HG03175 (cell line): ENCODE results near the gene RAN.
"Not testable (repeated sequence)": the region's sequence is repeated elsewhere in the genome, so short reads cannot be mapped to it uniquely, and the experiment has no call there.

Experiments used
- ATAC-seq: cut with Tn5 transposase; IDR thresholded peaks from one replicate; pipeline ENCODE4 v1.9.1; 2021; ENCODE audit warnings: mild to moderate bottlenecking, moderate library complexity; ENCODE audit not compliant: unreplicated experiment

RAN gene

DNA sequence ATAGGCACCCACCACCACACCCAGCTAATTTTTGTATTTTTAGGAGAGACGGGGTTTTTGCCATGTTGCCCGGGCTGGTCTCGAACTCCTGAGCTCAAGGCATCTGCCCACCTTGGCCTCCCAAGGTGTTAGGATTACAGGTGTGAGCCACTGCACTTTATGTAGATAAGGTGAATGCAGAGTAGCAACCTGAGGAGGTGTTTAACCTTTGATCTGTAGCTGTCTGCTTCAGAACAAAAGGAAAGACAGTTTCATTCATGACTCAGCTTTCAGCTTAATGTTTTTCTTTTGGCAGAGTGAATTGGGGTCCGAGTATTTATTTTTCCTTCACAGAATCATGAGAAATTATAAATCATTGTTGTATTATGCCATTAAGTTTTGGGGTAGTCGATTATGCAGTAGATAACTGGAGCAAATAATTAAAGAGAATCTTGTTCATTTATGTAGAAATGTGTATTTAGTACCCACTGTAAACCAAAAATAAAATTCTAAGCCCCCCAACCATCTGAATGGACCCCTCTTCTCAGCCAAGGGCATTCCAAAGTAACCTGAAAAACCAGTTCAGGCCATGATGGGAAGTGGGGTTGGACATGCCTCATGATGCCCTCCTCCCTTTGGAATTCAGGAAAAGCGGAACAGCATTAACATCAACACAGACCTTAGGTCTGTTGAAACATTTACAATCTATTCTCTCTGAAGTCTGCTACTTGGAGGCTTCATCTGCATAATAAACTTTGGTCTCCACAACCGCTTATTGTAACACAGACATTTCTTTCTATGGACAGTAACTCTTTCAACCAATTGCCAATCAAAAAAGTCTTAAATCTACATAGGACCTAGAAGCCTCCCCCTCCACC is 22.1 kb upstream of the RAN start:
- ATAC-seq, result no peak

DNA sequence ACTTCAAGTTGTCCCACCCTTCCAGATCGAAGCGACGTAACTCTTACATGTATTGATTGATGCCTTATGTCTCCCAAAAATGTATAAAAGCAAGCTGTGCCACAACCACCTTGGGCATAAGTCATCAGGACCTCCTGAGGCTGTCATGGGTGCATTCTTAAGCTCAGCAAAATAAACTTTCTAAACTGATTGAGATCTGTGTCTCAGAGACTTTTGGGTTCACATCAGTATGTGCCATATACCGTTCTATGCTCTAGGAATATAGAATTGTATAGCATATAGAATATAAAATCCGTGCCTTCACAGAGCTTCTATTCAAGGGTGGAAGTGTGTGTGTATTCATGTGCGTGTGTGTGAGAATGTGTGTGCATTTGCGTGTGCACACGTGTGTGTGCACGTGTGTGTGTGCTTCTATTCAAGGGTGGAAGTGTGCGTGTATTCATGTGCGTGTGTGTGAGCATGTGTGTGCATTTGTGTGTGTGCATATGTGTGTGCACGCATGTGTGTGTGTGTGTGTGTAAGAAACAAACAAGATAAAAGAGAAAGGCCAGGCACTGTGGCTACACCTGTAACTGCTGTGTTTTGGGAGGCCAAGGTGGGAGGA is 21.3 kb upstream of the RAN start:
- no peak for ATAC-seq

DNA sequence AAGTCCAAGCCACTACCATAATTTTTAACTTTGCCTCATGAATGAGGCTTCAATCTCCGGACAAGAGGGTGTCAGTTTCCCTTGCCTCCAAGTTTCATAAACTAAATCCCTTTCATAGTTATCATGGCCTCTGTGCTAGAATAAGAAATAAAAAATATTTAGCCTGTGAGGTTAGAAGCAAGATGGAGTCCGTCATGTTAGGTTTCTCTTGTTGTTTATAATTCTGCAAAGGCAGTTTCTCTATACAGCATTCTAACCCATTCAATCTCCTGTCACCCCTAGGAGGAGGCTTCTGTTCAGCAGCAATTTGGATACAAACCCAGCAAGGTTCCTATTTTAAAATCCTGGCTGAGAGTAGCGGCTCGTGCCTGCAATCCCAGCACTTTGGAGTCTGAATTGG is 15.8 kb upstream of the RAN start:
- no peak for ATAC-seq

DNA sequence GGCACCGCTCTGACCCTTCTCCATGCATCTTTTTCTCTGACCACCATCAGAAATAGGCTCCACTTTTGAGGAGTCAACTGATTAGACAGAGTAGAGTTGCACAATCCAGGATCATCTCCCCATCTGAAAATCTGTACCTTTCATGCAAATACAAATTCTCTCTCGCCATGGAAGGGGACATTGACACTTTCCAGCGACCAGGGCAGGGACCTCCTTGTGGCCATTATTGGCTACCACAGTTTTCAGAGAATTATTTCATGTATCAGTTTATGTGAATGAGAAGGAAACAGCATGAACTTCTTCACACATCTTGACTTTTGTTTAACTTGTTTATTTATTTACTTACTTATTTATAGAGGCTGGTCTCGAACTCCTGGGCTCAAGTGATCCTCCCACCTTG is 13.8 kb upstream of the RAN start:
- no peak for ATAC-seq

DNA sequence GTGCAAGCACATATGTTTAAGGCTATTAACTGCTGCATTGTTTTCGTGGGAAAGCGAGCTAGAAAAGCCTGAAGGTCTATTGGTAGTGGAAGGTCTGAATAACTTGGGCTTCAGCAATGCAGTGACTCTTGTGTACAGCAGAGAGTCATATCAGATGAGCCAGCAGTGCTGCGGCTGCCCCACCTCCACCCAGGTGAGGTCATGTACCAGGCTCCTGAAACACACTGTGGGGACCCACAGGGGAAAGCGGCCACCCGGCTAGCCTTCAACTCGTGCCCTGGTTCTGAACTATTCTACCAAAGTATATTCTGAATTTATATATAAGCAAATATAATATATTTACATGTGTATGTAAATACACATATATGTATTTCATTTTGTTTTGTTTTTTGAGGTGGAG is 12.7 kb upstream of the RAN start:
- ATAC-seq, result no peak

DNA sequence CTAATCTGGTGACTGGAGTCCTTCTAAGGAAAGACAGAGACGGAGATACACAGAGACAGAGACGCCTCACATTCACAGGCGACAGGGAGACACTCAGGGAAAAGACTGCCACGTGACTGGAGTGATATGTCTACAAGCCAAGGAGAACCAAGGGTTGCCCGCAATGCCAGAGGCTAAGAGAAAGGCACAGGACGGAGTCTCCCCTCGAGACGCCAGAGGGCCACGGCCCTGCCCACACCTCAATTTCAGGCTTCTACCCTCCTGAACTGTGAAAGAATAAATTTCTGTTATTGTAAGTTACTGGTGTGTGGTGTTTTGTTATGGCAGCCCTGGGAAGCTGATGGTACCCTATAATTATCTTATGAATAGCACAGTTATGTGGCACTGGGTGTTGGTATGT is 11.6 kb upstream of the RAN start:
- ATAC-seq, result no peak

DNA sequence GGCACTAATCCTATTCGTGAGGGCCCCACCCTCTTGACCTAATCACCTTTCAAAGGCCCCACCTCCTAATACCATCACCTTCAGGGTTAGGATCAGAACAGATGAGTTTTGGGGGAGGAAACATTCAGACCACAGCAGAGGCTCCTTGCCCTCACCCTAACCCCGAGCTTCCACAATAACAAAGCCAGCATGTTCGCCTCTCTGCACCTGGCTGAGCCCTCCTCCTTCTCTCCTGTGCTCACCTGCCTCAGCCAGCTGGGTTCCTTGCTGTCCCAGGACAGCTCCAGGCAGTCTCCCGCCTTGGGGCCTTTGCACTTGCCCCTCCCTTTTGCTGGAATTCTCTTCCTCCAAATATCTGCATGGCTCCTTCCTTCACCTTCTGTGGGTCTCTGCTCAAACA is 9.7 kb upstream of the RAN start:
- ATAC-seq, result no peak

DNA sequence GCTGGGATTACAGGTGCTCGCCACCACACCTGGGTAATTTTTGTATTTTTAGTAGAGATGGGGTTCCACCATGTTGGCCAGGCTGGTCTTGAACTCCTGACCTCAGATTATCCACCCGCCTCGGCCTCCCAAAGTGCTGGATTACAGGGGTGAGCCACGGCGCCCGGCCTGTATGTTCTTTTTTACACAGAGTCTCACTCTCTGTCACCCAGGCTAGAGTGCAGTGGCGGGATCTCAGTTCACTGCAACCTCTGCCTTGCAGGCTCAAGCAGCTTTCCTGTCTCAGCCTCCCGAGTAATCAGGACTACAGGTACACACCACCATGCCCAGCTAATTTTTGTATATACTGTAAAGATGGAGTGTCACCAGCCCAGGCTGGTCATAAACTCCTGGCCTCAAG is 9.1 kb upstream of the RAN start:
- not testable (repeated sequence) for ATAC-seq

DNA sequence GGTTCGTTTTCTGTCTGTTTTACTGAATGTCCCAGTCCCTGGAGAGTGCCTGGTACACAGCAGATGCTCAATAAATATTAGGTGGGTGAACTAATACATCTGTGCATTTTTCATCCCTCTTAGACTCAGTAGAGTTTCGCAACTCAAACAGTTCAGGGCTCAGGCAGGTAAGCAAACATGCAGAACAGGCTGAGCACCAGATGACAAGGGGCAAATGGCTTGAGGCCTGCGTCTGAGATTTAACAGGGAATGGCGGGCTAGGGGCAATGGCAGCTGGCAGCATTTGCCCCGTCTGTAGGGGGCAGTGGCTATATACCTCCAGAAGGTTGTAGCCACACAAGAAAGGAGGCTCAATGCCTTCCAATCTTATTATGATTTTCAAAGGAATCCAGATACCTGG is 8.6 kb upstream of the RAN start:
- no peak for ATAC-seq

DNA sequence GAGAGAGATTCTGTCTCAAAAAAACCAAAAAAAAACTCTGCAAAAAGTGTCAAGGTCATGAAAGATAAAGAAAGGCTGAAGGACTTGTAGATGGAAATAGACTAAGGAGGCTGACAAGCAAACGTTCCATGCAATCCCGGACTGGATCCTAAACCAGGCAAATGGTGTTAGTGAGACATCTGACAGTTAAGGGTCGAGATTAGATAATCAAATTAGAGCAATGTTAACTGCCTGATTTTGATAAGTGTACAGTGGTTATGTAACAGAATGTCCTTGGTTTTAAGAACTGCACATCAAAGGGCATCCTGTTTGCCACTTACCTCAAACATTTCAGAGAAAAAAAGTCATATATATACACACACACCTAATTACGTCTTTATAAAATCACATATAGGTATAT is 3.5 kb upstream of the RAN start:
- ATAC-seq, result no peak

DNA sequence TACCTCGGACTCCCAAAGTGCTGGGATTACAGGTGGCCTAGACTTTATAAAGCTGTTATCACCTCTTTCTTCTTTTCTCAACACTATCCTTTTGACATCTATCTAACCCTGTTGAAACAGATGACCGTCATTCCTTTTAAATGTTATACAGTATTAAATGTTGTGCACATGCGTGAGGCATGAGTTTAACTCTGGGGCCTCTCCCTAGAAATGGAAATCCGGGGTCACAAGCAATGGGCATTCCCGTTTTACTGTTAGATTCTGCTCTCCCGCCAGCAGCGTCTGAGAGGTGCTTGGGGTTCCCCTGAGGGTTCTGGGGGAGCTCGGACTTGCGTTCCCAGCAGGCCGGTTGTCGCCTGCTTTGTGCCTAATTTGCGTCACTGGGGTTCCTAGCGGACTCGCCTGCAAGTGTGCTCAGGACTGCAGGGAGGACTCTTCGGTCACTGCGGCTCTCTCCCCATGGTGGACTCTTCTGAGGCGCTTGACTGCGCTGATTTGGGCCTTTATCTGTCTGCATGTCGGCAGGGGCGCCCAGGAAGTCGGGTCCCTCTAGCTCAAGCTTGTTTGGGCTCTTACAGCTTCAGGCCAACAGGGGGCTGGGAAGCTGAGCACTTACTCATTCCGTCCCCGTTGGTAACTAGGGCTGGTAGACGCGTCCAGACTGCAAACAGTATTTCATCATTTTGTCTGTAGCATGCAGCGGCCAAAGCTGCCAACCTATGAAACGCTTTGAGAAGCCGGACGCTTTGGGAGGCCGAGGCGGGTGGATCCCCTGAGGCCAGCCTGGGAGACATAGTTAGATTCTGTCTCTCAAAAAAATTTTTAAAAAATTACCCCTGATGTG is 1.2 kb upstream of the RAN start:
- peak; percentile 58 for ATAC-seq

DNA sequence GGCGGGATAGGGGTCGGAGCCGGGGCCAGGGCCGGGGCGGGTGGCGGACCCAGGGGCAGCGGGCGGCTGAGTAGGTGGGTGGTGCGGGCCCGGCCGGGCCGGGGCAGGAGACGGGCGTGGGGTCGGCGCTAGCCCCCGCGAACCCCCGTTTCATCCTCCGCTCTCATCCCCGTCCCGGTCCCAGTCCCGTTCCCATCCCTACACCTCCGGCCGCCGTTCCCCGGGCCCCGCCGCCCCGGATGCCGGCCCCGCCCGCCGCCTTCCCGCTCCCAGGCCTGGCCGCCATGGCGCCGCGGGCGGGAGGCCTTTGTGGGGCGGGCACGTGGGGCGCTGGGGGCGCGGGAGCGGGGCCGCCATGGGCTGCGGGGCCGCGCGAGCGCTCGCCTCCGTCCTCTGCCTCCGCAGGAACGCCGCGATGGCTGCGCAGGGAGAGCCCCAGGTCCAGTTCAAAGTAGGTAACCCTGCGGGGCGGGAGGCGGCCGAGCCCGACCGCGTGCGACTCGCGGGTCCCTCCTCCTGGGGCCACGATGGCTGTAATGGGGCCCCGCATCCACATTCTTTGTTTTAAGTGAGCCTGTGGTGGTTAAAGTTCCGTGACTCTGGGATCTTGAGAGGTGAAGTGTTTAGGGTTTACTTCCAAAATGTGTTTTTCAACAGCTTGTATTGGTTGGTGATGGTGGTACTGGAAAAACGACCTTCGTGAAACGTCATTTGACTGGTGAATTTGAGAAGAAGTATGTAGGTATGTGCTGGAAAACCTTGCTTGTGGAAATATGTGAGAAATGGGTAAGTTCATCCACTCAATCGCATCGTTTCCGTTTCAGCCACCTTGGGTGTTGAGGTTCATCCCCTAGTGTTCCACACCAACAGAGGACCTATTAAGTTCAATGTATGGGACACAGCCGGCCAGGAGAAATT is 572 bp downstream of the RAN start:
- peak; percentile 27 for ATAC-seq

DNA sequence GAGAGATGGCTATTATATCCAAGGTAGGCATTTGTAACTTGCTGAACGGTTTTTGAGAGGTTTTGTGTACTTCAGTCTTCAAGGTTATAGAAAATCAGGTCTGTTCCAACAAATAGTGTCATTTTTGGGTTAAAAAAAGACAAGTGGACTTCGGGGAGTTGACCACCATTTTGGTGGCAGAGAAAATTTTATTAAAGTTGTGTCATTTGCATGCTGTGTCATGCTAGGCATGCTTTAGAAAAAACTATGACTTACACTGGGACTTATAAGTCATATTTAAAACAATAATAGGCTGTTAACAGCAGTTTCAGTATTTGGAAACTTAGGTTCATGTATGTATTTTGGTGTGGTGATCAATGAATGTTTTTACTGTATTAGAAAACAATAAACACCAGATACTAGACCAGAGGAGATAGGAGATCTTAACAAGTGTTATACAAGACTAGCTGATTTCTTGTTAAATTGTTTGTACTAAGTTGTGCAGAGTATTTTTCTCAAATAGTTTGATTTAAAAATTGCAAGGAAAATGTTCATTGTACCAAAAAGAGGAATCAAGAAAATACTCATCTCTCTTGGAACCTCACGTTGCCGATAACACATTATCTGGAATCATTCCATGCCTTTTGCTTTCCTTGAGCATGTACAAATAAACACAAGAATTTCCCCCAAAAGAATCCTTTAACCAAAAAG is 1.4 kb downstream of the RAN start:
- no peak for ATAC-seq

DNA sequence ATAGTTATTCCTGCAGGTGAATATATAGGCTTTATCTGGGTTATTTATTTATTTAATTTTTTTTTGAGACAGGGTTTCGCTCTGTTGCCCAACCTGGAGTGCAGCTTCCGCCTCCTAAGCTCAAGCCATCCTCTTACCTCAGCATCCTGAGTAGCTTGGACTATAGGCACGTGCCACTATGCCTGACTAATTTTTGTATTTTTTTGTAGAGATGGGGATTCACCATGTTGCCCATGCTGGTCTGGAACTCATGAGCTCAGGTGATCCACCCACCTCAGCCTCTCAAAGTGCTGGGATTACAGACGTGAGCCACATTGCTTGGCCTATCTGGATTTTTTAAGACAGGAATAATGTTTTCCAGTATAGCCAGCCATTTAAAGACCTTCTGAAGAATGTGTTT is 2.0 kb downstream of the RAN start:
- no peak for ATAC-seq

DNA sequence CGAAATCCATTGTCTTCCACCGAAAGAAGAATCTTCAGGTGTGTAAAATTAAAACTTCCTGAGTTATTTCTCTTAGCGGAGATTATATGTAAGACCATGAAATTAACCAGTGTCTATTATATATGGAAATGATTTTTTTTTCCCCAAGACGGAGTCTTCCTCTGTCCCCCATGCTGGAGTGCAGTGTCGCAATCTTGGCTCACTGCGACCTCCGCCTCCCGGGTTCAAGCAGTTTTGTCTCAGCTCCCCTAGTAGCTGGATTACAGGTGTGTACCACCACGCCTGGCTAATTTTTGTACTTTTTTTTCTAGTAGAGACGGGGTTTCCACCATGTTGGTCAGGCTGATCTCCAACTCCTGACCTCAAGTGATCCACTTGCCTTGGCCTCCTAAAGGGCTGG is 2.8 kb downstream of the RAN start:
- ATAC-seq, result no peak

DNA sequence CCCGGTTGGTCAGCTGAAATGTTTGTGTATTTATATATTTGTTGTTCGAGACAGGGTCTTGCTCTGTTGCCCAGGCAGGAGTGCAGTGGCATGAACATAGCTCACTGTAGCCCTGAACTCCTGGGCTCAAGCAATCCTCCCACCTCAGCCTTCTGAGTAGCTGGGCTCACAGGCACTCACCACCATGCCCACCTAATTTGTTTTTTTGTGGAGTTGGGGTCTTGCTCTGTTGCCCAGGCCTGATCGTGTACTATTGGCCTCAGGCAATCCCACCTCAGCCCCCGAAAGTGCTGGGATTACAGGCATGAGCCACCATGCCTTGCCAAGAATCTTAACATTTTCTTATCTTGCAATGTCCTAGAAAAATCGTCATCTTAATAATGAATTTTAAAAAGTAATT is 3.3 kb downstream of the RAN start:
- no peak for ATAC-seq

DNA sequence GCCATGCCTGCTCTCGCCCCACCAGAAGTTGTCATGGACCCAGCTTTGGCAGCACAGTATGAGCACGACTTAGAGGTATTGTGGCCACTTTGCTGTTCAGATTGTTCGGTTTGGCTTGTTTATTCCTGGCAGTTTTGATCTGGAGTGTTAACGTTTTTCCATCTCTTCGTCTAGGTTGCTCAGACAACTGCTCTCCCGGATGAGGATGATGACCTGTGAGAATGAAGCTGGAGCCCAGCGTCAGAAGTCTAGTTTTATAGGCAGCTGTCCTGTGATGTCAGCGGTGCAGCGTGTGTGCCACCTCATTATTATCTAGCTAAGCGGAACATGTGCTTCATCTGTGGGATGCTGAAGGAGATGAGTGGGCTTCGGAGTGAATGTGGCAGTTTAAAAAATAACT is 3.8 kb downstream of the RAN start:
- ATAC-seq, result not testable (repeated sequence)

DNA sequence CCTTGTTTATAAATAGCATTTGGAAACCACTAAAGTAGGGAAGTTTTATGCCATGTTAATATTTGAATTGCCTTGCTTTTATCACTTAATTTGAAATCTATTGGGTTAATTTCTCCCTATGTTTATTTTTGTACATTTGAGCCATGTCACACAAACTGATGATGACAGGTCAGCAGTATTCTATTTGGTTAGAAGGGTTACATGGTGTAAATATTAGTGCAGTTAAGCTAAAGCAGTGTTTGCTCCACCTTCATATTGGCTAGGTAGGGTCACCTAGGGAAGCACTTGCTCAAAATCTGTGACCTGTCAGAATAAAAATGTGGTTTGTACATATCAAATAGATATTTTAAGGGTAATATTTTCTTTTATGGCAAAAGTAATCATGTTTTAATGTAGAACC is 4.4 kb downstream of the RAN start:
- no peak for ATAC-seq

DNA sequence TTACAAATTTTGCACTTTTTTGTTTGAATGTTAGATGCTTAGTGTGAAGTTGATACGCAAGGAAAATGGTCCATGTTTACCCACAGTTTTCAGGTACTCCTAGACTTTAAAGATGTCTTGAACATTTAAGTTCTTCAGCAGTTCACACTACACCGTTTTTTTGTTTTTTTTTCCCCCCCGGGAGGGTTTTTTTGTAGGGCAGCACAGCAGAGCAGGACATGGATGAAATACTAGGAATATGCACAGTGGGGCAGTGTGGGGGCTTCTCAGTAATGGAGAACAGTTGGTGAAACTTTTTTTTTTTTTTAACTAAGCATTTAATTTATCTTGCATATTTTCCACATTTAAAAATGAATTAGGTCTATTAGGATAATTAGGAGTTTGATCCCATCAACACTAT is 4.9 kb downstream of the RAN start:
- ATAC-seq, result no peak

DNA sequence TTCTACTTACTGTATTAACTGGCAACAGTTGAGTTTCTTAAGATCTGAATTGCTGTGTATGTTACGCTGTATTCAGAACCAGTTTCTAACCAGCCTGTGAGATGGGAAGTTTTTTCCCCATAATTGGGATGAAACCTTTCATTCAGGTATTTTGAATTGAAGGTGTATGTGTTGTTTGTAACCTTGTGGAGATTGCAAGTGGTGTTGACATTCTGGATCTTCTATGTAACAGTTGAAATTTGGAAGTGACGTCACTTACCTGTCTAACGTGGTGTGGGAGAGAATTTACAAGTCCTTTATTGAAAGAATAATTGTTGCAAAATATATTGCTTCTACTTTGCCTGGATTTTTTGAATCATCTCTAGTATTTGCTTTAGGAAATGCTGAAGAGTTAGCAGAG is 5.5 kb downstream of the RAN start:
- no peak for ATAC-seq
